GM23248 (cell line): ENCODE measurements around the gene TSPAN3.

Source experiments
- EZH2 ChIP-seq: fragments of 200-600 bp; sonication (generic); IDR thresholded peaks from 2 replicates; pipeline ENCODE4 v1.6.1; 2018; ENCODE audit warnings: antibody characterized with exemption, mild to moderate bottlenecking; ENCODE audit not compliant: insufficient read depth, poor library complexity, severe bottlenecking
- EZH2phosphoT487 ChIP-seq: fragments of 200-600 bp; sonication (generic); IDR thresholded peaks from 2 replicates; pipeline ENCODE4 v1.6.1; 2018; ENCODE audit warnings: antibody characterized with exemption, moderate library complexity, mild to moderate bottlenecking, low read depth; ENCODE audit not compliant: insufficient read depth

GRCh38 chr15:77030928-77031375 is 40.0 kb downstream of the TSPAN3 start:
- no peak for TF ChIP-seq EZH2
- no peak for TF ChIP-seq EZH2phosphoT487
